Brain pericyte (primary cell): ENCODE data around the gene LIPE.

Experiments used
- DNase-seq: peaks from one replicate; pipeline ENCODE4 v3.0.0-alpha.2; 2012; ENCODE audit warnings: low read depth, low spot score

LIPE gene

GRCh38 chr19:42378225-42379215, 48.7 kb downstream of the LIPE start:
- no peak for DNase-seq

GRCh38 chr19:42376177-42376555, 51.0 kb downstream of the LIPE start:
- DNase-seq, result no peak

- no peak for DNase-seq
These were observed 51.6 kb downstream of the LIPE start for GRCh38 chr19:42375415-42376176.

GRCh38 chr19:42374826-42375376, 52.3 kb downstream of the LIPE start:
- DNase-seq, result no peak

GRCh38 chr19:42370626-42371175, 56.5 kb downstream of the LIPE start:
- DNase-seq, result no peak

GRCh38 chr19:42370068-42370520, 57.1 kb downstream of the LIPE start:
- DNase-seq, result no peak

- no peak for DNase-seq
These were observed 57.6 kb downstream of the LIPE start for GRCh38 chr19:42369433-42370067.

- DNase-seq, result no peak
These were observed 58.4 kb downstream of the LIPE start for GRCh38 chr19:42368765-42369164.

- no peak for DNase-seq
These were observed 58.8 kb downstream of the LIPE start for GRCh38 chr19:42368360-42368759.

- DNase-seq, result no peak
These were observed 59.3 kb downstream of the LIPE start for GRCh38 chr19:42367929-42368328.

- no peak for DNase-seq
These were observed 60.5 kb downstream of the LIPE start for GRCh38 chr19:42366673-42367072.

- DNase-seq, result no peak
These were observed 63.4 kb downstream of the LIPE start for GRCh38 chr19:42363614-42364346.

GRCh38 chr19:42362891-42363440, 64.2 kb downstream of the LIPE start:
- no peak for DNase-seq

- DNase-seq, result no peak
These were observed 64.8 kb downstream of the LIPE start for GRCh38 chr19:42362342-42362741.

- no peak for DNase-seq
These were observed 65.7 kb downstream of the LIPE start for GRCh38 chr19:42361545-42361910.

GRCh38 chr19:42360787-42361544, 66.2 kb downstream of the LIPE start:
- DNase-seq, result no peak

- no peak for DNase-seq
These were observed 69.9 kb downstream of the LIPE start for GRCh38 chr19:42357290-42357689.

GRCh38 chr19:42356686-42357085, 70.5 kb downstream of the LIPE start:
- no peak for DNase-seq

GRCh38 chr19:42355896-42356295, 71.3 kb downstream of the LIPE start:
- DNase-seq, result no peak
